HG02938 (cell line): ENCODE results near the gene ENDOU.

Experiments
- ATAC-seq: cut with Tn5 transposase; IDR thresholded peaks from one replicate; pipeline ENCODE4 v1.9.1; 2021; ENCODE audit warnings: mild to moderate bottlenecking, moderate library complexity; ENCODE audit not compliant: unreplicated experiment

ENDOU gene

DNA sequence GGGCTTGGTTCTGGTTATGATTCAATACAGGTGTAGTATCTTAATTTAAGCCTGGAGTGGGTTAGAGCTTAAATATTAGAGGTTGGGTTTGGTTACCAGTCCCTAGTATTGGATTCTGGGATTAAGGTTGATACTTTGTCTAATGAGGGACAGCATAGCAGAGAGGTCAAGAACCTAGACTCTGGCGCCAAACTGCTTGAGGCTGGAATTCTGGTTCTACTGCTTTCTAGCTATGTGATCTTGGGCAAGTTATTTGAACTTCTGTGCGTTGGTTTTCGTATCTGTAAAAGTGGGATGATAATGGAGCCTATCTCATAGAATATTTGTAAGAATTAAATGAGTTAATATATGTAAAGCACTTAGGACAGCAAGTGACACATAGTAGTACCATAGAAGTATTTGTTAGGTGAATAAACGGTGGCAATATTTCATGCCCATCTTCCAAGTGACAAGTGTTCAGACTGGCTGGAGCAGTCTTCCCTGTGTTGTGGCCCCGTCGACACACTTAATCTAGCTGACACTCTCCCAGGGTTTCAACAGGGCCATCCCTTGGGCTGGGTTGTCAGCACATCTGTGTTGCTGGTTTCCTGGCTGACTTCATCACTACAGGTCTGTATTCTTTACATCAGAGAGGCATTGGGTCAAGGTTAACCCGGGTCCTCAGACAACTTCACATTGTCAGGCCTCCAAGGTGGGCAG is 3.0 kb downstream of the ENDOU start:
- no peak for ATAC-seq

DNA sequence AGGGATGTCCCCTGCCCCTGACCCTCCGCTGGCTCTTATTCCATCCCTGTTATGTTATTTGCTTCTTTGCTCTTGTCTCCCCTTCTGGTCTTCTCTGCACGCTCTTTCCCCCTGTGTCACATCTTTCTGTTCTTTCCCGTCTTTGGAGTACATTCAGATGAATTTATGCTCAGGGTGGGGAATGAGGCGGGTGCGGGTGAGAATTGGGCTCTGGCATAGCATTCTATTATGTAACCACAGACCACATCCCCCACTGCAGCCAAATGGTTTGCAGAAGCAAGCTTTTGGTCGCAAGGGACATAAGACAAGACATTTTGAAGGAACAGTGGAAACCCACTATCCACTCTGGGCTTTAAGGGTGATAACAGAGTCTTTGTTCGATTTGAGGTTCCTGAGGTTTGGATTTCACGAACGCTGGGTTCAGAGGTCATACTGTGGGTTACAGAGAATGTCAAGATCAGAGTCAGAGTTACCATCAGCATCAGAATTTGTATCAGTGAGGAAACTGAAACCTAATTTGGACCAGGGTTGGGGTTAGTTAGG is 3.8 kb downstream of the ENDOU start:
- no peak for ATAC-seq

DNA sequence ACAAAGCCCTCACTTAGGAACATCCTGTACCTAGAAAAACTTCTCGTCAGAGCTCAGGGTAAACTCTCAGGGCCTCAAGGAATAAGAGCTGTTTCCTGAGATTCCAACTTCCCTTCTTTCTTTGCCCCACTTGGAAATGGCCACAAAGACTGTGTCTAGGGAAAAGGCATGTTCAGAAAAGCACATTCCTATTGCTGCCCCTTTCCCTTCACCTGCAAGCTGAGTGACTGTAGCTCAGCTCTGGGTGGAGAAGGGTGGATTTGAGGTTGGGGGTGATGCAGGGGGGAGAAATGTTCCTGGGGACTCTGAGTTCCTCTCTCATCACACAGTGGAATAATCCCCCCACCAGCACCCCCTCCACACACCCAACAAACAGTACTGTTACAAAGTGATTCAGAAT is 6.8 kb downstream of the ENDOU start:
- no peak for ATAC-seq

DNA sequence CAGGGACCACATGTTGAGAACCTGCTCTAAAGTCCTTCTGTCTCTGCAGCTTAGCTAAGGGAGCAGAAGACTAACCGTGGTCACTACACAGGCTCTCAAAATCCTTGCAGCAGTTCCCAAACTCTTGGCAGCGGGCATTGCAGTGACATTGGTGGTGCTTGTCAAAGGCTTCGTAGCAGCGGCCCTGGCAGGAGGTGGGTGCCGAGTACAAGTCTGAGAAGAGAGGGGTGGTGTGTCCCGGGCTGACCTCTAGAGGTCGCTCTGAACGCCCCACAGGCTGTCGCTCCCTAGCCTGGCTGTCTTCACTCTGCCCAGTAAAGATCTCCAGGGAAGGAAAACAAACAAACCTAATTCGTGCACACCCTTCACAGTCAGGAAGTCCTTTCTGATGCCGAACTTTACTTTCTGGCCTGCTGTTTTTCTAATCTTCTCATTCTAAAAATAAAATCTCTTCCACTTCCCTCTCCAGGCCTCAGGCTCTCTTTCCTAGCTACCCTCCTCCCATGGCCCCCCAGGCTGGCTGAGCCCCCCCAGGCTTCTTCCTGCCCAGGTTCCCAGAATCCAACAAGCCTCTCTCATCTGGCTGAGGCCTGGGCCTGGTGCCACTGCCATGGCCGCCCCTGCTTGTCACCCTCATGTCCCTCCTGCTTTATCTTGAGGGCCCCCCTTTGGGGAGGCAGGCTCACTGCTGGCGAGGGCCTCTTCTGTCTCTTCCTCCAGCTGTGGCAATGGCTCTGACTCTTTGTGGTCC is 7.7 kb downstream of the ENDOU start:
- ATAC-seq, result peak; percentile 64

DNA sequence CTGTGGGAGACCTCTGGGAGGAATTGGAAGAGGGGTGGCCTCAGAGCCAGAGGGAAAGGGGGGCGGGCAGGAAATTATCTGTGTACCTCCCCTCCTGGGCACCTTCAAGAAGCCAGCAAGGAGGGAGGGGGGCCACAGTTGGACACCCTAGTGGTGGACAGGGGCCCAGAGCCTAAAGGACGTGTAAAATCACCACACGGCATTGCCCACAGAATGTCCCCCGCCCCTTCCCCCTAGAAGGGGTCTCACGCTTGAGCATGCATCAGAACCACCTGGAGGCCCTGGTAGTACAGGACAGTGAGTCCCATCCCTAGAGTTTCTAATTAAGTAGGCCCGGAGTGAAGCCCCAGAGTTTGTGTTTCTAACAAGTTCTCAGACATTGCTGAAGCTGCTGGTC is 8.2 kb downstream of the ENDOU start:
- ATAC-seq, result no peak

DNA sequence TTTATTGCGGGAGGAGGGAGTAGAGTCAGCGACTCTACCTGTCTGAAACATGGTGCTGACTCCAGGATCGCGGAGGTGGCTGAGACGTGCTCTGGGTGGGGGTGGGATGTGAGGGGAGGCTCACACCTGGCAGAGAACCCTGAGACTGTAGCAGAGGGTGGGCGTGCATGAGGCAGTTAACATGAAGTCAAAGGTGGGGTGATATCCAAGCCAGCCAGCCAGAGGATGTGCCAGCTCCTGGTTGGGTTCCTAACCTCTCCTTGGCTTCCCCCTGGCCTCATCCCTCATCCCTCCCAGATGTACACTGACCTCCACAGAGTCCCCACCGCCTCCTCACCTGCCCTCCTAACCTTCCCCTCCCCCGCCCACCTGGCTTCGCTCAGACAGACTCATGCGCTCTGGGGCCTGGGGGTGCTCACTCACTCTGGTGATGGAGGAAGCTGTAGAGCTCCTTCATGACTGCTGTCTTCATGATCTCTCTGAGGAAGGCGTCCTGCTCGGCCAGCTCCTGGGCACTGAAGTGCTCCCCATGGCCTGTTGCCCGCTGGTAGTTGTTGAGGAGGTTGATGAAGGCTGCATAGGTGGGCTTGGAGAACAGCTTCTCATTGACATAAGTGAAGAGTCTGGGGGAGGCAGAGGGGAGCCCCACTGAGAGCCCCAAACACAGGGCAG is 9.3 kb downstream of the ENDOU start:
- no peak for ATAC-seq

DNA sequence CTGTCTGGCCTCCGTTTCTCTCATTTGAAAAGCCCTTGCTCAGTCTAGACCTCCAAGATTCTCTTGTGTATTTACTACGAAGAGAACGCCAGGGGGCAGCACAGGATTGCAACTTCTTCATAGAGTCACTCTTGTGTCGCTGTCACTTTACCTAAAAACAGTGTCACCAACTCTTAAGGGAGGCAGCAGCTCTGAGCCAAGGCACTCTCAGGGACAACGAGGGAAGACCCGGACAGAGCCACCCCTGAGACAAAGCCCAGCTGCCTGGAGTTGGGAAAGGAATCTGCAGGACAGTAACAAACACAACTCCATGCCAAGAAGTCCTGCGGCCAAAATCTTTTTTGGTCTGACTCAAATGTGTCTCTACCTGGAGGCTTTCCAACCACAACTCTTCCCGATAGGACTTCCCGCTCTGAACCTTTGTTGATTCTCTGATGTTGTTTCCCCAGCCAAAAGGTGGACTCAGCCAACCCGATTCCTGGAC is 9.9 kb downstream of the ENDOU start:
- peak; percentile 72 for ATAC-seq

DNA sequence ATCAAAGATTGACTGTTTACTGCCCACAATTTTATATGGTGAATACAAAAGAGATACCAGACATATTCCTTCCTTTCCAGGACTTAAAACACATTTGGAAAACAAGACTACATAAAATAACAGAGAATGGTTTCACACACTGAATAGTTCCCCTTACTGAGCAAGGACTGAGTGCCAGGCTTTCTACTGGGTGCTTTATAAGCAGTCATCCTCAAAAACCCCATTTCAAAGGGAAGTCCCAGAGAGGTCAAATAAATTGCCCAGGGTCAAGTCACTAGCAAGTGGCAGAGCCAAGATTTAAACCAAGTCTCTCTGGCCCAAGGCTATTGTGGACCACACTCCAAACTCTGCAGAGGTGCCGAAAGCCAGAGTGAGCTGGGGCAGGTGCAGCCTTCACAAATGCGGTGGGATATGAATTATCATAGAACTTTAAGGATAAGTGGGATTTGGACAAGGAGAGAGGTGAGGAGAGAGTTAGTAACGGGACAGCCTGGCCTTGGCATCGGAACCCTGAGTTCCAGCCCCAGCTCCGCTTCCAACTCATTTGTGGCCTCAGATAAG is 10.4 kb downstream of the ENDOU start:
- no peak for ATAC-seq

DNA sequence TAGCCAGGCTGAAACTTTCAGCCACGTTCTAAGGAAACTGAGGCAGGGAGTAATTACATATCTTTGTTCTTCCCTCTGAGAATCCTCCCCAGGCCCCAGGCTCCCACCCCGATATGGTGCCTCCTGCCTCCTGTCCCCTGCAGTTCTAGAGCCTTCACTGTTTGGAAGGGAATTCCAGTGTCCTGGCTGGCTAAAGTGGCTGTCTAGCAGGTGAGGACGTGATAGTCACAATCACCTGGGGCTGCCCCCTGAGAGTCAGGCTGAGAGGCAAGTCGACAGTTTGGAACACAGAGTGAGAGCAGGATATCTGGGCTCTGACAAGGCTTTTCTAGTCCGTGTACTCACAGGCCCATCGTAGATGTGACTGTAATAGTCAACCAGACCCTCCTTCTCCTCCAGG is 13.1 kb downstream of the ENDOU start:
- no peak for ATAC-seq

DNA sequence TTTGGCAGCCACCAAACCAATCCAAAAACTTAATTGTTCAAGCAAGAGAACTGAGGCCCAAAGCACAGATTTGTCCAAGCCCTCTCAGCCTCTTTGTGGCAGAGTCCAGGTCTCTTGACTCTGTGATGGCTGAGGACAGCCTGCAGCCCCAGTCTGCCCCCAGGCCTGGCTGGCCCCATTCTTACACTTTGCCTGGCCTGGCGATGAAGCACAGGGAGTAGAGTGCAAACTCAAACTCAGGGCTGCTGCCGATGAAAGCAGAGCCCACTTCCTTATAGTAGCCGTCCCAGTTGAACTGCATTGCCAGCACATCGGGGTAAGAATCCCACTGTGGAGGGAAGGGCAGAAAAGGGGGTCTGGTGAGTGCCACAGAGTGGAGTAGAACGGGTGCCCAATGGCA is 13.8 kb downstream of the ENDOU start:
- ATAC-seq, result no peak

DNA sequence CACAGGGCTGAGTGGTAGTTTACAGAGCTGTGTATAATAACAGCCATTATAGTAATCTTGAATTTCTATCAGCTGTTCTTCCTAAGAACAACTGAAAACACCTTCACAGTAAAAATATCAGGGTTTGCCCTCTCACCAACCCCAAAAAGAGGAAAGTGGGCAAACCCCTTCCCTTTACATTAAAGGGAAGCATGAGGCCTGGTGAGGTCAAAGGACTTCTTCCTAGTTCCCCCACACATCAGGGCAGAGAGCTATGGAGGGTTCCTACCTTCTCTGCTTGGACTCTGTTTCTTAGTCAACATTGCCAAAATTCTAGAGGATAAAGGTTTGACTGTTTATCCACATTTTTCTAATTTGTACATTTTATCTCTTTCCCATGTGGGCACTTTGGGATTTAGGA is 15.0 kb downstream of the ENDOU start:
- no peak for ATAC-seq

DNA sequence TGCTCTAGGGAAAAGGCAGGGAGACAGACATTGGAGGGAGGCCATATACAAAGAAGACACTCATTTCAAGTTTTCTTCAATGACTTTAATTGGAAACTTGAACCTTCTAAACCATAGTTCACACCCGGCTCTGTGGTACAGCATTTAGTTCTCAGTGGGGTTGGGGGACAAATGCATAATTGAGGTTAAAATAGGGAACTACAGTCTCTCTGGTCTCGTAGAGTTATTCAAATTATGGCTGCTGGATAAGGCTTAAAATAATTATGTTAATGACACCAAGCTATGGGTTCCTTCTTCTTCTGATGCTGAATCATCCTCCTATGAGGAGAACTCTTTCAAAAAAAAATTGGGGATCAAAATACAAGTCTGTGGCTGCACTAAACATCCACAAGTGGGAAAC is 15.6 kb downstream of the ENDOU start:
- ATAC-seq, result no peak

DNA sequence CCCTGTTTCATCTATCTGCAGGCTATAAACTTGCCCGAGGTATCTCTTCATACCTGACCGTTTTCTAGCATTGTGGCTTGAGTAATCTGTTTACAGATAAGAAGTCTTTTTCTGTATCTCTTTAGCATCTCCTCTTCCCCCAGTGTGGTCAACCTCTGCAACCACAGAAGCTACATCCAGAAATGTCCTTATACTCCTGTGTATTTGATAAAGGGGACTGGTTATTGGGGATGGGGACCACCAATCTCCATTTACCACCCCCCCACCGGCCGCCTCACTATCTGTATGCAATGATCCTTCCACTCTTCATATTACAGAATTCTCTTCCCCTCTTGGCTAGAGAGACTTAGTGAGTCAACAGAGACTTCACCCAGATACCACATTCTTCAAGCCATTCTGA is 16.1 kb downstream of the ENDOU start:
- ATAC-seq, result no peak

DNA sequence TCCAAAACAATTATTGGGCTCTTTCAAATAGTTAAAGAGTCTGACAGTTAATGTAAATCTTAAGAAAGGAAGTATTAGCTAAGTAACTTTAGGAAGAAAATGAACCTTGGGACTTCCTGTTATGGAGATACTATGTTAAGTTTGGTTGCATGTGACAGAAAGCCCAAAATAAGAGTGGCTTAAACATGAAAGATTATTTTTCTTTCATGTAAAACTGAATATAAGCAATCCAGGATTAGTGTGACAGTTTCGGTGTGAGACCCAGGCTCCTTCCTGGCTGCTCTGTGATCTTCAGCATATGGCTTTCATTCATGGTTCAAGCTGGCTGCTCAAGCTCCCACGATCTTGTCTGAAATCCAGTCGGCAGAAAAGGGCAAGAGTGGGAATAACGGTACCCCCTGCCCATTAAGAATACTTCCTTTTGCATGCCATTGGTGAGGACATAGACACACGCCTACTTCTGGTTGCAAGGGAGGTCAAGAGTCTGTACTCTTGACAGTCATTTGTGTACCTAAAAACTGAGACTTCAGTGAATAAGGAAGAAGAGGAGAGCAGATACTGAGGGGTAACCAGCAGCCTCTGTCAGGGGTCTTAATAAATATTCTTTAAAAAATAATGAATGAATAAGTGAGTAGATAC is 17.3 kb downstream of the ENDOU start:
- ATAC-seq, result no peak

DNA sequence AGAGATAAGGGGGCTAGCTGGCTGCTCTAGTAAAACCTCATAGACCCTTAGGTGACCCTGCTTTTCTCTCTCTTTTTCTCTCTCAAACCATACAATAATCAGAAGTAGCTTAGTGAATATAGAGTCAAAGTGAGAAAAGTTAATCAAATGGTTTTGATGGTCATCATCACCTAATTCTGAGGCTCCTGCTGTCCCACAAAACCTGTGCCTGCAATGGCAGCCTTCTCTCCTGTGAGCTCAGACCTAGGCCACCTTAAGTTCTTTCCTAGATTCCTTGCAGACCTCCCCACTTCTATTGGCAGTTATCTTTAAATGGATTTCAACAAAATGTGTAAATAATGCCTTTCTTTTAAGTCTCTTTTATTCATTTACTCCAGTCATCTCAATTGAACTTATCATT is 17.9 kb downstream of the ENDOU start:
- ATAC-seq, result no peak

DNA sequence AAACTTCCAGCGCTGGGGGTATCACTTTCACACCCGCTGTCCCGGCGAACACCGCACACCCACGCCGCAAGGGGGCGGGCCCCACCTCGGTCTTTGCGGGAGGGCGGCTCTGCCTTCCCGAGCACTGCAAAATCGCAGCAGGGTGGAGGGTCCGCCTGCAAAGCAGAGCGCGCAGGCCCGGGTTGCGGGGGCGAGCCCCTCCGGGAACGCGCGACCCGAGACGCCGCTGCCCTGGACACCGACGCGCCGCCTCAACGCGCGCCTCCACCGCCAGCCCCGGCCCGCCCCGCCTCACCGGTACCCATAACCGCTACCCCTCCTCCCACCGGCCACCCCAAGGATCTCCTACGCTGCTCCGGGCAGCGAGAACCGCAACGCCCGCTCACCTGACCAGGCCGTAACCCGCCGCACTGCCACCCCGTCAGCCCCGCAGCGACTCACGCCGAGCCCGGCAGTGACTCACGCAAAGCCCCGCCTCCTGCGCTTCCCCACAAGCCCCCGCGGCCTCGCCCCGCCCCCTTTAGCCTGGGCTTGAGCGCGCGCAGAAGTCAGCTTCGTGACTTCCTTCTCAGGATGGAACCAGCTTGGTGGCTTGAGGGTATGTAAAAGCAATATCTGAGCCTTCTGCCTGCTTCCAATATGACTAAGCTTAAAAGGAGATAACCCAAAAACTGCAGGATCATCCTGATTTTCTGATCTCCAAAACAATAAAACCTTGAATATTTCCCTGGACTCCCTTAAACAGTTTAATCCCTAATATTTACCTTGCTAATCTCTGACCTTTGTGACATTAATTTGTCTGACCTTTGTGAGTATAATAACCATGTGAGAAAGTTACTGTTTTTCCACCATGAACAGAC is 19.5 kb downstream of the ENDOU start, which contains the start of gene RPAP3:
TSS of gene RPAP3 (minus strand) at position 465 of the 860 bp plus-strand sequence. CDS start 3,190 bp downstream, outside the sequence.
- peak; percentile 67 for ATAC-seq

DNA sequence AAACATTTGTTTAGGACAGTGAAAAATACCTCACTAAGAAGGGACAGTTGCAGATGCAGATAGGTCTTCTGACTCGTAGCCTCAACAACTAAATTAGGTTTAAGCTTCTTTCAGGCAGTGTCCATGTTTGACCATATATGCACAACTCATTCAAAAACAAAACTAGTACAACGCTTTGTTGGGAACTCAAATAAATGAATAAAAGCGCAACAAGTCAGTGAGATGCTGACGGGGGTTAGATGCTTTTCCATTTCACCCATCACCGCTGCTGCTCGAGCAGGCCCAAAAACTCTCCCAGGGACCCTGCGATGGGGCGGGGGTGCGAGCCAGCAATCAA is 20.1 kb downstream of the ENDOU start:
- no peak for ATAC-seq

DNA sequence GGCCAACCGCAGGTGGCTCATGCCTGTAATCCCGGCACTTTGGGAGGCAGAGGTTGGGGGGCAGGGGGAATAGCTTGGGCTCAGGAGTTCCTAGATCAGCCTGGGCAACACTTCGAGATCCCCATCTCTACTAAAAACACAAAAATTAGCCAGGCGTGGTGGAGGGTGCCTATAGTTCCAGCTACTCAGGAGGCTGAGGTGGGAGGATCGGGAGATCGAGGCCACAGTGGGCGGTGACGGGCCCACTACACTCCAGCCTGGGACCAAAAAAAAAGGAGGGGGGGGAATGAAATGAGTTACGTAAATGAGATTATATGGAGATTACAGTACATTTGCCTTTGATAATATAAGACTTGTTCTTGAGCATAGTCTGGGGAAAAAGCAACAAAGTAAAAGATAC is 20.6 kb downstream of the ENDOU start:
- ATAC-seq, result no peak

DNA sequence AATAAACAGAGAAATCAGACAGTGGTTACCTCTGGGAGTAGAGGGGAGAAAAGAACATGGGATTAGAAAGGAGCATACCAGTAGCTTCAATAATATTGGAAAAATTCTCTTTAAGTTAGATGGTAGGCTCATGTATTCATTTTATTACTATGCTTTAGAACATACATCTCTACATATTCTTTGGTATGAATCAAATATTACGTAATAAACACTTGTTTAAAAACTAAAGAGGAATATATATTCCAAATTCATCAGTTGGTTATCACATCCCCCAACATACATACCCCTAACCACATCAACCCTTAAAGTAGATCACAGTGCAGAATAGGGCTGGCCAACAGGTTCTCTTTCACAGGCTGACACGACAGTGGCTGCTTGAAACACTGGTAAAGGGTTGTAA is 25.0 kb downstream of the ENDOU start:
- no peak for ATAC-seq

DNA sequence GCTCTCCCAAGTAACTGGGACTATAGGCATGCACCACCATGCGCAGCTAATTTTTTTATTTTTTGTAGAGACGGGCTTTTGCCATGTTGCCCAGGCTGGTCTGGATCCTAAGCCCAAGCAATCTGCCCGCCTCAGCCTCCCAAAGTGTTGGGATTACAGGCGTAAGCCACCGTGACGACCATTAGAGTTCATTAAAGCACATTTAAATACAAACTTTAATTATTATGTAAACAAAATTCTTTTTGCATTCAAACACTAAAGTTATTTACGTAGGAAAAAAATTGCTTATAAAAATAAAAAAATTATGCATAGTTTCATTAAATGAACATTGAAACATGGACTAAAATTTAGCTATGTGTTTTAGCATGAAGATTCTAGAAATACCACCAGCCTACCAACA is 26.7 kb downstream of the ENDOU start:
- ATAC-seq, result no peak
